ENCODE measurements around the gene SIMC1.

DNA sequence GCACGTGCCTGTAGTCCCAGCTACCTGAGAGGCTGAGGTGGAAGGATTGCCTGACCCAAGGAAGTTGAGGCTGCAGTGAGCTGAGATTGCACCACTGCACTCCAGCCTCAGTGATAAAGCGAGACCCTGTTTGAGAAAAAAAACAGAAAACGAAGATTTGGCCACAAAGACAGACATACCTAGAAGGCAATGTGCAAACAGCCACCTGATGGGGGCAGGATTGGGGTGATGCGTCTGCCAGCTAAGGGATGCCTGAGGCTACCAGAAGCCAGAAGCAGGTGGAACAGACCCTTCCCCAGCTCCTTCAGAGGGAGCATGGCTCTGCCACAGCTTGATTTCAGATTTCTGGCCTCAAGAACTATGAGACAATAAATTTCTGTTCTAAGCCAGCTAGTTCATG lies 153.3 kb downstream of the SIMC1 start:
- TF ChIP-seq POLR2AphosphoS5 (IDR thresholded peaks at IDR 0.05; ENCODE audit: low read depth, low read length) (no peak), POLR2A (IDR thresholded peaks at IDR 0.05; ENCODE audit: low read depth, low read length) (0 out of 2 replicates have a peak, but pooled peaks have one; percentile 2), TAF1 (IDR thresholded peaks at IDR 0.05; ENCODE audit: borderline replicate concordance, low read depth, low read length) (no peak)
